ENCODE measurements around the gene C1GALT1. TPM values are rescaled to one million over a fixed set of nuclear protein-coding genes. Genes with fewer than 3 reads are reported as not detected.

Gene C1GALT1
- total and polyA plus RNA-seq, 2 experiments from 2014 or later, result 58.2 to 203 TPM

GRCh38 chr7:7164591-7164990, 17.8 kb upstream of the C1GALT1 start (continued):
- no peak for TF ChIP-seq ZNF462 (CRISPR knock-in tag; IDR thresholded peaks at IDR 0.05)

- DNase-seq (ENCODE audit: low spot score) (no peak), ATAC-seq (no peak)
- H3K4me3 Mint-ChIP-seq, result no peak overlapping the region
- H3K9me3 Mint-ChIP-seq, result no peaks in the 10 kb centered on the region; the same call in 2 of the 3 replicates
- H4K20me1 ChIP-seq (replicated peaks; ENCODE audit: insufficient read depth), result no peaks in the 10 kb centered on the region
- peaks cover 2% of the 10 kb centered on the region; the same call in 1 of the 2 replicates for H3K9me2 ChIP-seq (ENCODE audit: insufficient read depth)
- peaks cover 4% of the 10 kb centered on the region; the same call in 1 of the 3 replicates for H3K36me3 Mint-ChIP-seq (ENCODE audit: low read depth)
- H3K4me2 ChIP-seq, result no peak overlapping the region
- H3F3A ChIP-seq (replicated peaks; ENCODE audit: low read depth), result no peaks in the 10 kb centered on the region
- no peak overlapping the region for H2AFZ ChIP-seq
- H3K4me1 ChIP-seq (ENCODE audit: insufficient read depth), result no peaks in the 10 kb centered on the region; the same call in 1 of the 2 replicates
- H3K36me3 ChIP-seq (ENCODE audit: insufficient read depth), result no peaks in the 10 kb centered on the region
- TF ChIP-seq ZNF114 (CRISPR knock-in tag; IDR thresholded peaks at IDR 0.05) (no peak), CREB1 (CRISPR knock-in tag; IDR thresholded peaks at IDR 0.05; ENCODE audit: low read depth) (no peak), ETS1 (IDR thresholded peaks at IDR 0.05) (no peak), ZNF331 (CRISPR knock-in tag; IDR thresholded peaks at IDR 0.05; ENCODE audit: low read depth) (no peak), NANOG (IDR thresholded peaks at IDR 0.05; ENCODE audit: borderline replicate concordance) (no peak), EZH2phosphoT487 (IDR thresholded peaks at IDR 0.05; ENCODE audit: unreplicated experiment) (no peak), JUNB (IDR thresholded peaks at IDR 0.05; ENCODE audit: unreplicated experiment) (no peak), POLR2AphosphoS5 (IDR thresholded peaks at IDR 0.05; ENCODE audit: low read depth) (no peak), STAT1 (IDR thresholded peaks at IDR 0.05; ENCODE audit: unreplicated experiment) (no peak), REST (IDR thresholded peaks at IDR 0.05; ENCODE audit: unreplicated experiment) (no peak)
- H3K79me2 ChIP-seq (replicated peaks; ENCODE audit: insufficient read depth), result no peaks in the 10 kb centered on the region
- H3K4me3 ChIP-seq, result no peak overlapping the region
- no peak overlapping the region for H3K27ac Mint-ChIP-seq
- no peaks in the 10 kb centered on the region for H3K27me3 Mint-ChIP-seq (ENCODE audit: insufficient read depth, low read depth, poor library complexity)
- H3K27ac ChIP-seq (ENCODE audit: low read depth), result no peak overlapping the region
- H3K4me1 Mint-ChIP-seq, result peaks cover 8% of the 10 kb centered on the region
- H3K27me3 ChIP-seq (ENCODE audit: insufficient read depth), result no peaks in the 10 kb centered on the region
Measured at GRCh38 chr7:7165372-7165771, 17.0 kb upstream of the C1GALT1 start.
